H9 (cell line): ENCODE data around the gene NKD2. TPM values are rescaled to one million over a fixed set of nuclear protein-coding genes. Genes with fewer than 3 reads are reported as not detected.

ENCODE experiments used
- DNase-seq: peaks from one replicate; pipeline ENCODE4 v3.0.0-alpha.2; 2017
- H2AFZ ChIP-seq: one replicate; pipeline ENCODE4 v1.6.1; 2013; ENCODE audit warnings: mild to moderate bottlenecking, low read length, control low read depth, moderate library complexity
- H2AK5ac ChIP-seq: 2 replicates; pipeline ENCODE4 v1.6.1; 2013; ENCODE audit warnings: low read length, control low read depth, mixed read lengths; ENCODE audit not compliant: insufficient read length
- H2BK120ac ChIP-seq: one replicate; pipeline ENCODE4 v1.6.1; 2013; ENCODE audit warnings: low read depth, mild to moderate bottlenecking, low read length, control low read depth, inconsistent platforms; ENCODE audit not compliant: poor library complexity, severe bottlenecking
- H2BK12ac ChIP-seq: 2 replicates; pipeline ENCODE4 v1.6.1; 2013; ENCODE audit warnings: low read length, control low read depth, mixed read lengths, low read depth; ENCODE audit not compliant: insufficient read length
- H2BK15ac ChIP-seq: 2 replicates; pipeline ENCODE4 v1.6.1; 2013; ENCODE audit warnings: low read depth, low read length, control low read depth
- H2BK20ac ChIP-seq: one replicate; pipeline ENCODE4 v1.6.1; 2013; ENCODE audit warnings: low read depth, mild to moderate bottlenecking, low read length, control low read depth, inconsistent platforms; ENCODE audit not compliant: poor library complexity, severe bottlenecking
- H2BK5ac ChIP-seq: 2 replicates; pipeline ENCODE4 v1.6.1; 2013; ENCODE audit warnings: low read length, control low read depth, mixed read lengths; ENCODE audit not compliant: insufficient read length
- H3K14ac ChIP-seq: 2 replicates; pipeline ENCODE4 v1.6.1; 2013; ENCODE audit warnings: low read length, control low read depth; ENCODE audit not compliant: insufficient read depth
- H3K18ac ChIP-seq: 2 replicates; pipeline ENCODE4 v1.6.1; 2013; ENCODE audit warnings: low read depth, mild to moderate bottlenecking, mixed read lengths, low read length, control low read depth; ENCODE audit not compliant: insufficient read length
- H3K23ac ChIP-seq: 2 replicates; pipeline ENCODE4 v1.6.1; 2013; ENCODE audit warnings: low read length, control low read depth, mixed read lengths, low read depth; ENCODE audit not compliant: insufficient read length
- H3K23me2 ChIP-seq: 2 replicates; pipeline ENCODE4 v1.6.1; 2013; ENCODE audit warnings: low read depth, mild to moderate bottlenecking, mixed read lengths, low read length, control low read depth; ENCODE audit not compliant: insufficient read length, poor library complexity, severe bottlenecking
- H3K27ac ChIP-seq: 2 replicates; pipeline ENCODE4 v1.5.1; 2013; ENCODE audit warnings: low read length, control low read depth, mixed read lengths, low read depth; ENCODE audit not compliant: insufficient read length
- H3K27me3 ChIP-seq: 2 replicates; pipeline ENCODE4 v1.6.1; 2013; ENCODE audit warnings: low read length, control low read depth, inconsistent platforms; ENCODE audit not compliant: insufficient read depth
- H3K4ac ChIP-seq: 2 replicates; pipeline ENCODE4 v1.6.1; 2013; ENCODE audit warnings: low read depth, mild to moderate bottlenecking, control low read depth, inconsistent platforms, low read length, moderate library complexity
- H3K4me1 ChIP-seq: 2 replicates; pipeline ENCODE4 v1.6.1; 2013; ENCODE audit warnings: low read length, control low read depth, inconsistent platforms; ENCODE audit not compliant: insufficient read depth
- H3K4me2 ChIP-seq: 2 replicates; pipeline ENCODE4 v1.6.1; 2013; ENCODE audit warnings: low read length, control low read depth, mixed read lengths; ENCODE audit not compliant: insufficient read length, insufficient read depth
- H3K56ac ChIP-seq: 2 replicates; pipeline ENCODE4 v1.6.1; 2013; ENCODE audit warnings: low read depth, mild to moderate bottlenecking, mixed read lengths, low read length, control low read depth; ENCODE audit not compliant: insufficient read length
- H3K79me1 ChIP-seq: 2 replicates; pipeline ENCODE4 v1.6.1; 2013; ENCODE audit warnings: low read depth, mild to moderate bottlenecking, moderate library complexity, low read length, control low read depth, inconsistent platforms; ENCODE audit not compliant: insufficient read depth, poor library complexity, severe bottlenecking
- H3K79me2 ChIP-seq: 2 replicates; pipeline ENCODE4 v1.6.1; 2013; ENCODE audit warnings: low read length, control low read depth, inconsistent platforms; ENCODE audit not compliant: insufficient read depth
- H3K9ac ChIP-seq: 2 replicates; pipeline ENCODE4 v1.6.1; 2013; ENCODE audit warnings: low read length, control low read depth, mixed read lengths; ENCODE audit not compliant: insufficient read length; ENCODE audit errors: extremely low read depth
- H3K9me3 ChIP-seq: one replicate; pipeline ENCODE4 v1.6.1; 2013; ENCODE audit warnings: low read depth, low read length, inconsistent platforms; ENCODE audit not compliant: control insufficient read depth
- H3T11ph ChIP-seq: one replicate; pipeline ENCODE4 v1.6.1; 2013; ENCODE audit warnings: mild to moderate bottlenecking, low read length, control low read depth, inconsistent platforms
- H4K20me1 ChIP-seq: one replicate; pipeline ENCODE4 v1.6.1; 2013; ENCODE audit not compliant: control insufficient read depth, insufficient read length, insufficient read depth
- H4K5ac ChIP-seq: 2 replicates; pipeline ENCODE4 v1.6.1; 2013; ENCODE audit warnings: low read depth, mild to moderate bottlenecking, mixed read lengths, low read length, control low read depth; ENCODE audit not compliant: insufficient read length
- H4K8ac ChIP-seq: replicated peaks from 2 replicates; pipeline ENCODE4 v1.6.1; 2013; ENCODE audit warnings: low read length, control low read depth, mixed read lengths, low read depth; ENCODE audit not compliant: insufficient read length
- H4K91ac ChIP-seq: 2 replicates; pipeline ENCODE4 v1.6.1; 2013; ENCODE audit warnings: low read depth, mild to moderate bottlenecking, moderate library complexity, mixed read lengths, low read length, control low read depth; ENCODE audit not compliant: insufficient read length
- H3K27ac Mint-ChIP-seq, 3 experiments: 2 replicates in 2 of 3; 3 replicates in 1 of 3; pipeline ENCODE4 v1.8.0; 2020 to 2021; ENCODE audit warnings: mixed read lengths in 3 of 3, mild to moderate bottlenecking in 1 of 3, moderate library complexity in 1 of 3
- H3K27me3 Mint-ChIP-seq: 2 replicates; pipeline ENCODE4 v1.8.0; 2021; ENCODE audit warnings: low read depth, mild to moderate bottlenecking, moderate library complexity, mixed read lengths
- H3K36me3 Mint-ChIP-seq, 3 experiments: 2 replicates in 2 of 3; 3 replicates in 1 of 3; pipeline ENCODE4 v1.8.0; 2020 to 2021; ENCODE audit warnings: low read depth in 3 of 3, mixed read lengths in 3 of 3; ENCODE audit not compliant: insufficient read depth in 1 of 3
- H3K4me1 Mint-ChIP-seq, 2 experiments: 2 replicates each; pipeline ENCODE4 v1.8.0; 2020; ENCODE audit warnings: mixed read lengths in 2 of 2
- H3K4me3 Mint-ChIP-seq, 2 experiments: 2 replicates in 1 of 2; 3 replicates in 1 of 2; pipeline ENCODE4 v1.8.0; 2020 to 2021; ENCODE audit warnings: mild to moderate bottlenecking in 2 of 2, mixed read lengths in 2 of 2, moderate library complexity in 1 of 2
- H3K9me3 Mint-ChIP-seq, 2 experiments: 2 replicates in 1 of 2; 3 replicates in 1 of 2; pipeline ENCODE4 v1.8.0; 2020; ENCODE audit warnings: mild to moderate bottlenecking in 2 of 2, mixed read lengths in 2 of 2, moderate library complexity in 1 of 2
- WGBS: extraction: QIAGEN DNeasy Blood & Tissue Kit; methylation state at CpG from one replicate; pipeline ENCODE4 v1.1.7; 2013; ENCODE audit warnings: missing lambda C conversion rate, low lambda C conversion rate, mixed read lengths; ENCODE audit not compliant: insufficient read length; ENCODE audit errors: extremely low coverage; 5-methylcytosine and 5-hydroxymethylcytosine counted together
- total RNA-seq: library from RNA; stranded (reverse); gene quantifications from 2 replicates; pipeline ENCODE4 v1.2.1, GENCODE V29; 2021
- TF ChIP-seq, protein P1 (sequence below): fragments of 200-600 bp; sonication (generic); conservative IDR thresholded peaks from 3 replicates; pipeline ENCODE4 v1.8.0; 2021; ENCODE audit warnings: antibody characterized with exemption, mild to moderate bottlenecking

Gene NKD2
- total RNA-seq, 1 experiment from 2014 or later, result 7.3 TPM

DNA sequence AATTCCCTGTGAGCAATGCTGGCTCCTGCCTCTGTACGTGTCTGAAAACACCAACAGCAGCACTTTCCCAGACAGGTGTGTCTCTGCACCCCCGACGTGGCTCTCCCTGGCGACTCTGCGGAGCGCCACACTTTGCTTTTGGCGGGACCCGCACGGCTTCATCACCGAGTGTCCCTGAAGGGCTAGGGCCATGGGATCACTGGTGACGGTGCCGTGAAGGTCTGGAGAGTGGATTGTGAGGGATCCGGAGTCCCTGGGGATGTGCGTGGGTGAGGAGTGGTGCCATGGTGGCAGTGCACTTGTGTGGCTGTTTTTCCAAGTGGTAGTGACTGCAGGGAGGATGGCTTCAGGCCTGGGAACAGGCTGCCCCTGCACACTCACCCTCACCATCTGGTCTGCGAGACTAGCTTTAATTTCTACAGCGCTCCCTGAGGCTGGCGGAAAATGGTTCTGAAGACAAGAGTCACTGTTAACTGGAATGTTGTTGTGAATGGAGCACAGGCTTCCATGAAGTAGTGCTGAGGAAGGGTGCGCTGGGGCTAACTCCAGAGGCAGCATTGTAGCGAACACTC, 3.2 kb downstream of the NKD2 start:
- H3K4me3 Mint-ChIP-seq, result no peak overlapping the region
- DNase-seq, result no peak

More for the DNA sequence above, 3.2 kb downstream of the NKD2 start:
- Histone ChIP-seq H2AK5ac (no peak overlapping the region), H3K23me2 (peaks cover 3% of the 10 kb centered on the region), H3K14ac (no peak overlapping the region), H3T11ph (no peak overlapping the region), H3K23ac (no peak overlapping the region), H2BK20ac (no peak overlapping the region), H3K27ac (no peak overlapping the region), H3K4me2 (no peak overlapping the region), H4K8ac (no peak overlapping the region), H2BK12ac (no peak overlapping the region), H3K27me3 (peaks cover 6% of the 10 kb centered on the region; the same call in 1 of the 2 replicates), H3K9me3 (no peaks in the 10 kb centered on the region), H3K56ac (no peak overlapping the region), H2BK120ac (no peak overlapping the region), H3K79me1 (no peaks in the 10 kb centered on the region), H4K20me1 (no peaks in the 10 kb centered on the region), H3K4ac (no peak overlapping the region), H2BK5ac (no peak overlapping the region), H3K9ac (no peak overlapping the region), H3K18ac (no peak overlapping the region), H4K5ac (no peak overlapping the region), H2AFZ (no peak overlapping the region), H3K79me2 (no peaks in the 10 kb centered on the region), H2BK15ac (no peak overlapping the region), H3K4me1 (no peaks in the 10 kb centered on the region), H4K91ac (no peak overlapping the region)
- Mint-ChIP-seq H3K9me3 (no peaks in the 10 kb centered on the region; a peak in 1 of 5 replicates), H3K4me1 (peaks cover 27 to 30% of the 10 kb centered on the region in 2 experiments), H3K36me3 (no peaks in the 10 kb centered on the region), H3K27ac (no peak overlapping the region; a peak in 1 of 7 replicates), H3K27me3 (peaks cover 38% of the 10 kb centered on the region)
- TF ChIP-seq, protein P1, sequence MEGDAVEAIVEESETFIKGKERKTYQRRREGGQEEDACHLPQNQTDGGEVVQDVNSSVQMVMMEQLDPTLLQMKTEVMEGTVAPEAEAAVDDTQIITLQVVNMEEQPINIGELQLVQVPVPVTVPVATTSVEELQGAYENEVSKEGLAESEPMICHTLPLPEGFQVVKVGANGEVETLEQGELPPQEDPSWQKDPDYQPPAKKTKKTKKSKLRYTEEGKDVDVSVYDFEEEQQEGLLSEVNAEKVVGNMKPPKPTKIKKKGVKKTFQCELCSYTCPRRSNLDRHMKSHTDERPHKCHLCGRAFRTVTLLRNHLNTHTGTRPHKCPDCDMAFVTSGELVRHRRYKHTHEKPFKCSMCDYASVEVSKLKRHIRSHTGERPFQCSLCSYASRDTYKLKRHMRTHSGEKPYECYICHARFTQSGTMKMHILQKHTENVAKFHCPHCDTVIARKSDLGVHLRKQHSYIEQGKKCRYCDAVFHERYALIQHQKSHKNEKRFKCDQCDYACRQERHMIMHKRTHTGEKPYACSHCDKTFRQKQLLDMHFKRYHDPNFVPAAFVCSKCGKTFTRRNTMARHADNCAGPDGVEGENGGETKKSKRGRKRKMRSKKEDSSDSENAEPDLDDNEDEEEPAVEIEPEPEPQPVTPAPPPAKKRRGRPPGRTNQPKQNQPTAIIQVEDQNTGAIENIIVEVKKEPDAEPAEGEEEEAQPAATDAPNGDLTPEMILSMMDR, result no peak
- WGBS, result no CpG with 5 or more reads among the region's 19 CpGs
